ENCODE results near the gene AAR2. TPM values are rescaled to one million over a fixed set of nuclear protein-coding genes. Genes with fewer than 3 reads are reported as not detected.
A peak's percentile ranks its signal among the peaks of the same experiment; 100 is the strongest.

Gene AAR2, protein sequence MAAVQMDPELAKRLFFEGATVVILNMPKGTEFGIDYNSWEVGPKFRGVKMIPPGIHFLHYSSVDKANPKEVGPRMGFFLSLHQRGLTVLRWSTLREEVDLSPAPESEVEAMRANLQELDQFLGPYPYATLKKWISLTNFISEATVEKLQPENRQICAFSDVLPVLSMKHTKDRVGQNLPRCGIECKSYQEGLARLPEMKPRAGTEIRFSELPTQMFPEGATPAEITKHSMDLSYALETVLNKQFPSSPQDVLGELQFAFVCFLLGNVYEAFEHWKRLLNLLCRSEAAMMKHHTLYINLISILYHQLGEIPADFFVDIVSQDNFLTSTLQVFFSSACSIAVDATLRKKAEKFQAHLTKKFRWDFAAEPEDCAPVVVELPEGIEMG
- total RNA-seq = 24.9 TPM

DNA sequence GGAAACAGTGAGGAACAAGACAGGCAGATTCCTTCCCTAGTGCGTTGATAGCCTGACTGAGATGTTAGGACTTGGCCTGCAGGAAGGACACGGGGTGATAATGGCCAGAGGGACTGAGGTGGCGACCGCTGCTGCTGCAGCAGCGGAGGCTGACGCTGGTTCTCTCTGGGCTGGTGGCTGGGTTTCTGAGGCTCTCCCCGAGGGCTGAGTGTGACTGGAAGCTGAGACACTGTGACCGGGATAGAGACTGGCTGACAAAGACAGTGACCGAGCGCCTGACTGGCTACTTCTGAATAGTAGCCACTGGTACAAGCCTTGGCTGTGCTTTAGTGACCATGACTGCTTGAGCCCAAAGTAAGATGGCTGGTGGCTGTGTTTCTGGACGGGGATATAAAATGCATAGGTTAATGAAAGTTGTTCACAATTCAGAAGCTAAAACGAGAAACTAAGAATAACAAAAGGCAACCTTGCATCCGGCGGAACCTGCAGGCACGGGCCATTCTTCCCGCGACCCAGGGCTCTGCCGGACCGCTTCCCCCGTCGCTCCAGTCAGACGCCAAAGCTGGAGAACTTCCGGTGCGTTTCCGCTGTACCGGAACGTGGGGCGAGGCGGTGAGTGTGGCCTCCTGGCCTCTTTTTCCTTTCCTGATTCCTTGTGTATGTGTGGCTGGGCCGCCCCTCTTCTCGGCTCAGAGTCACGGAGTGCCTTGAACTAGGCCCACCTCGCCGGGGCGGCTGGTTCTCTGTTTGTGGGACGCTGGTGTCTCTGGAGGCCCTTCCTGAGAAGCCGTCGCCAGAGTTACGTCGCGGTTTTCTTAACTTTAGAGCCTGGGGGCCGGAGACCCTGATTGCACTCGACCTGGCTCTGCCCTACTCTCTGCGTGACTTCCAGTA, at the start of gene AAR2:
Gene AAR2 (plus strand): TSS at position 587 of the 894 bp plus-strand sequence. CDS start 3,391 bp downstream, outside the sequence.
- peak; percentile 42 to 59 for DNase-seq (ENCODE audit: low spot score in 2 of 2)
- FAIRE-seq = no peak

DNA sequence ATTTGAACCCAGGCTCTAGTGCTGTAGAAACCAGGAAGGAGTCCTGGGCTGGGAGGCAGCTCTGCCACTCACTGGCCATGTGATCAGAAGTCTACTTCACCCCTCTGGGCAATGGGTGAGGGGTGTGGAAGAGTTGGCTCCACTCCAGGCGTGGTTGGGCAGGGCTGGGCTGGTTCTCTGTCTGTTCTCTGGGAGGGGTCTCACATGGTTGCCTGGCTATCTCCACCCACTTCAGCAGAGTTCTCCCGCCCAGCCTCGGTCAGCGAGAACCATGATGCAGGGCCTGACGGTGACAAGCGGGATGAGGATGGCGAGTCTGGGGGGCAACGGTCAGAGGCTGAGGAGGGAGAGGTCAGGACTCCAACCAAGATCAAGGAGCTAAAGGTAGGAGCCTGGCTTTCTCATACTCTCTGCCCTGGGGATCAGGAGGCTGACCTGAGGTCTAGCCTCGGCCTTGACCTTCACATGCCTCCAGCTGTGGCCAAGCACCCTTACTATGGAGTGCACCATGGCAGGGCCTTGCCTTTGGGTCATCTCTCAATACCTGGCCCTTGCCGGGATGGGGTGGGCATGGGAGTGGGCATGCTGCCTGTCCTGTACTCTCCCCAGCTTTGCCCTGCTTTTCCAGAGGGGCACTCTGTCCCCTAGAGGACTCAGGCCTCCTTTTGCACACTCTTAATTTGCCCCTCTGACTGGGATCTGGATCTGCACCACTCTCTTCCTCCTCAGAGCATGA, 42.1 kb upstream of the AAR2 start:
- DNase-seq (ENCODE audit: low spot score in 2 of 2) = no peak
- no peak for FAIRE-seq

DNA sequence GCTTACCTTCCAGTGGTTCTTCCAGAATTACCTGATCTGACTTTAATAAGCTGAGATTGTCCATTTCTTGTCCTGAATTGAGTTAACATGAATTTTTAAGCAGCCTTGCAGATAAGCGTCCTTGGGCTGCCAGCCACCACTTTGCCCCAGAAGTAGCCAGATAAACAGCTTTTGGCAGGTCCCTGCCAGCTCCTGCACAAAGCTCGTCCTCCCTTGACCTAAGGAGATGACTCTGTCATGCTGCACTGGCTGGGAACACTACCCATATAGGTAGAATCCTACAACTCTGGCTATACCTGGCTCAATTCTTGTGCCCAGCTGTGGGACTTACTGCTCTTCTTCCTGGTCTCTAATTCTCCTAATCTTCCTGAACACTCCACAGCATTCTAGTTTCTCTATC, 39.6 kb upstream of the AAR2 start:
- no peak for DNase-seq (ENCODE audit: low spot score in 2 of 2)
- no peak for FAIRE-seq

DNA sequence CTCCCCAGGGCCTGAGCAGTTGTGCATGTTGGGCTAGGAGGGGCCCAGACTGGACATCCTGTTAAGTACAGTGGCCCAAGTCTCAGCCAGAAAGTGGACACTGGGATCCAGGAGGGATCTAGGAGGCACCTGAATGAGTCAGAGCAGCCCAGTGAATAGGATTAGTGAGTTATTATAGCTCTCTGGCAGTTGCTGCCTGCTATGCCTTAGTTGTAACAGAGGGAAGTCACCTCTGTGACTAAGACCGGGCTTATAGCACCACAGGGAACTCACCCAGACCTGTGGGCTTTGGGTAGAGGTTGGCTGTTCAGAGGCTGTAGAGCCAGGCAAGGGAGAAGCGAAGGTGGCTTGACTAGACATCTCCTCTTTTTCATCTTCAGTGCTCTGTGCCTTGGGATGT, 39.0 kb upstream of the AAR2 start:
- FAIRE-seq (no peak), DNase-seq (ENCODE audit: low spot score in 2 of 2) (no peak)

DNA sequence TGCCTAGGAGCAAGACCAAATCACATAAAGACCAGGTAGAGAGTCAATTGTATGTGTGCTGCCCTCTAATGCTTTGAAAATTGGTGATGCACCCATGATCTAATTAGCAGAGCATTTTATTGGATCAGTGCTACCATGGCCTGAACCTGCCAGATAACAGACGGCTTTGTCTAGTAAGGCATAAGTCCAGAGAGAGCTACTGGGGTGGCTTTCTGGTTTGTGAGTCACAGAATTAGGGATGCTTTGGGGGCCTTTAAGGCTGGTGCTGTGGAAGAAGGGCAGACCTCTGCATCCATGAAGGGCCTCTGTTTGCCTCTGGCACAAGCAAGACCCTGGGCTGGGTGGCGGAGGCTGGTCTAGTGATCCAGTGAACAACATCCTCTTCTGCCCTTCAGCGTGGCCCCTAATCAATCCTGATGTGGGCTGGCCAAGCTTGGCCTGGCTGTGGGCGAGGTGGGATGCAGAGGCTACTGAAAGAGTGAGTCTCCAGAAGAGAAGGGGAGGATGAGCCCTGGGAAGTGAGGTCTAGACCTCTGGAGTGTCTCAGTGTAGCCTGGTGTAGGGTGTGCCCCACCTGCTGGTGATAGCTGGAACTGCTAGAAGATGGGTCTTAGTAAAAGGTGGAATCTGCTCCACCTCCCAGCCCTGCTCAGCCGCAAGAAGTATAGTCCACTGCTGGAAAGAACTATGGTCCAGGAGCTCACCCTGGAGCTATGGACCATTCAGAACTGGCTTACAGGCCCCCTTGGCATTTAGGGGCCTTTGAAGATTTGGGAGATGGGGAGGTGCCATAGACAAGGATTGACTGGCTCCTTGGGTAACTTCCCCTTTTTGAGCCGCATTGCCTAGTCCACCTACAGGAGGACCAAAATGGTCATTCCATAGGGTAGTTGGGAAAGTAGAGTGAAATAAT, 36.7 kb upstream of the AAR2 start:
- FAIRE-seq (no peak), DNase-seq (ENCODE audit: low spot score in 2 of 2) (peak; percentile 61 to 80)

DNA sequence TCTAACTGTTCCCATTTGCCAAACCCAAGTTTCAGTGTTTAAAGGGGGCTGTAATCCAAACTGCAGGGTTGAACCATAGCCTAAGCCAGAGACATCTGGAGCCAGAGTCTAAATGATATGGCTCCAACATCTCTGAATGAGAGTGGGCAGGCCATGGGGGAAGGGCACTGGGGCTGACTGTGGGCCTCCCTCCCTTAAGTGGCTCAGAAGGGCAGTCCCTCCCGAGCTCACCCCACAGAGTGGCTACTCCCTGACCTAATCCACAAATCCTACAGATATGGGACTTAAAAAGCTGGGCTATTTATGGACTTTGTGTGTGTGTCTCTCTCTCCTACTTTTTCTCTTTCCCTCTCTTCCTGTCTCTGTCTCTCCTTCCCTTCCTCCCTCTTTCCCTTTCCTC, 35.8 kb upstream of the AAR2 start:
- no peak for DNase-seq (ENCODE audit: low spot score in 2 of 2)
- FAIRE-seq = no peak

DNA sequence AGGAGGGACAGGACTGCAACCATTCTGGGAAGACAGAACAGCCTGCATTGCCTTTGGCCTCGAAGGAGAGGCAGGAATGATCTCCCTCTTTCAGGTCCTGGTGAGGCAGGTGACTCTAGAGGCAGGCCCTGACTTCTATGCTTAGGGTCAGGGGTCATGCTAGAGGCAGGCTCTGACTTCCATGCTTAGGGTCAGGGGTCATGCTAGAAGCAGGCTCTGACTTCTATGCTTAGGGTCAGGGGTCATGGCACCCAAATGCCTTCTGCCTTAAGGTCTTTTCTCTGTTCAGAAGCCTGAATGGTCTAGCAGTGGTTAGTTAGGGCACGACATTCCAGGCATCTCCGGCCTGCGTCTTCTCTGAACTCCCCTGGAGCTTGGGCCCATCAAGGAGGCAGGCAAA, 35.1 kb upstream of the AAR2 start:
- FAIRE-seq = no peak
- no peak for DNase-seq (ENCODE audit: low spot score in 2 of 2)

DNA sequence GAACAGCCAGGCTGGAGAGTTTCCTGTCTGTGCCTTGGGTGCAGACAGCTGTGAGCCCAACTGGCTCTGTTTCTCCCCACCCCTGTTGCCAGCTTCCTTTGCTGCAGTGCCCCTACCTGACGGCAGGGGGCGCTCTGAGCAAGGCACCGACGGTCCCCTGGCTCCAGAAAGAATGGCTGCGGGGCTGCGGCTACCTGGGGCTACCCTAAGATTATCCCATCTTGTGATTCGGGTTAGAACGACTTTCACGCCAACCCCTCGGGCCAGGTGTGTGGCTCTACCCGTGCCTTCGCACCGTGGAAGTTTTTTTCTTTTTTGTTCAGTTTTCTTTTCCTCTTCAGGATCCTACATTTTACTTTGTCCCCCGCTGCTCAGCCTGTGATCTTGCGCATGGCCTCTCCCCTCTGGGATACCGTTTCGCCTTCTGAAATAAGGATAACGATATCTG, 33.4 kb upstream of the AAR2 start:
- FAIRE-seq = no peak

DNA sequence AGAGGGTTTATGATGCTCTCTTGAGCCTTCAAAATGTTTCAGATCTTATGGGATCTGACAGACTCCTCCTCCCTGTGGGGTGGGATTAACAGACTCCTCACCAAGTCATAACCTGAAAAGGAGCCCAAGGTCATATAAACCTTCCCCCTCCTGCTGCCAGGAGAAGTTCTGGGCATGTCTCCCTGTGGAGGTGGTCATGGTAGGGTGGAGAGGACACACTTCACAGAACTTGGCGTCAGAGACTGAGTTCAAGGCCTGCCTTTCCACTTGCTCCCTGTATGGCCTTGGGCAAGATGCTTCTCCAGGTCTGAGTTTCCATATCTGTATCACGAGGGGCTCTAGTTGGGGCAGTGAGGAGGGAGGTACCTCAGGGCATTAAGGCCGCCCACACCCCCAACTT, 32.4 kb upstream of the AAR2 start:
- no peak for FAIRE-seq

More for the DNA sequence above, 33.4 kb upstream of the AAR2 start:
- DNase-seq (ENCODE audit: low spot score in 2 of 2) = peak; percentile 40 to 76

DNA sequence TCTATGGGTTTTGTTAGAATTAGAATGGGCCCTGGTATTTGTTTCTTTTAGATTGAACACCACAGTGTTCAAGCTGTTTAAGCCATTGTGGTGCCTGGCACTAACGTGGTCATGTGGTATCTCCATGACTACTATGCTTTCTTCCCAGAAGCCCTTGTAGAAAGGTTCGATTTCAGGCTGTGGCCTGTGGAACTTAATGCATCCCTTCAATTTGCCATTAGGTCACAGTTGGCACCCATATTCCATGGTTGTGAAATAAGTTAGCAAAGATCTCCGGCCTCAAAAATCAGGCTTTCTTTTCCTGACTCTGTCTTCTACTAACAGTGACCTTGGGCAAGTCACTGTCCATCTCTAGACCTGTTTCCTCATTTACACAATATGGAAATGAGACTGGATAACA, 31.3 kb upstream of the AAR2 start:
- DNase-seq (ENCODE audit: low spot score in 2 of 2) (no peak), FAIRE-seq (no peak)

More for the DNA sequence above, 32.4 kb upstream of the AAR2 start:
- DNase-seq (ENCODE audit: low spot score in 2 of 2) = no peak

DNA sequence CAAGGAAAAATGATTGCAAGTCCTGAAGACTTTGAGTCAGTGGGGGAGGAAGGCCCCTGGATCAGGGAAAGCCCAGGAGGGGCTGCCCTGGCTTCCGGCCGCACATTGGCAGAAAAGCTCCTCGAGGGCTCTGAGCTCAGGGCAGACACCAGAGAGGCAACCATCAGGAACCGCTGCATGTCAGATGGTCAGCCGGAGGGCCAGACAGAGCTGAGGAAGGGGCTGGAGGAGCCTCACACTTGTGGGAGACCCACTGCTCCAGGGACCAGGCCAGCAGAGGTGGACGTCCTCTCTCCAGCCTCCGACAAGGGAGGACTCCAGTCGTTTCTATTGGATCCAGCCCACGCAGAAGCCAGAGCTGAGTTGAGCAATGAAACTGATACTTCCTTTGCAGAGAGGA, 30.2 kb upstream of the AAR2 start:
- no peak for DNase-seq (ENCODE audit: low spot score in 2 of 2)
- no peak for FAIRE-seq

DNA sequence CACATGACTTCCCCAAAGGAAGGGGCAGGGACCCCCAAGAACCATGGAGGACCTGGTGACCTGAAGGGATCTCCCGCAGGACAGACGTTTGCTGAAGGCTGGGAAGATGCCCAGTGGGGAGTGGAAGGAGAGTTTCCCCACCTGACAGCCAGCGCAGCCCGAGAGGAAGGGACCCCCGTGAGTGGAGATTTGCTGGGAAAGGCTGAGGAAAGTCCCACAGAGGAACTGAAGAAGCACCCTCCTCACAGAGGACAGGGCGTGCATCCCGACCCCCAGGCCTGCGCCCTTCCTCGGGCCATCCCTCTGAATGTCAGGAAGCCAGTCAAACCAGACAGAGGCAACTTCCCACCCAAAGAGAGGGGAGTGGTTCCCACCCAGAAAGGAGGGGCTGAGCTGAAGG, 29.6 kb upstream of the AAR2 start:
- FAIRE-seq (no peak), DNase-seq (ENCODE audit: low spot score in 2 of 2) (no peak)

DNA sequence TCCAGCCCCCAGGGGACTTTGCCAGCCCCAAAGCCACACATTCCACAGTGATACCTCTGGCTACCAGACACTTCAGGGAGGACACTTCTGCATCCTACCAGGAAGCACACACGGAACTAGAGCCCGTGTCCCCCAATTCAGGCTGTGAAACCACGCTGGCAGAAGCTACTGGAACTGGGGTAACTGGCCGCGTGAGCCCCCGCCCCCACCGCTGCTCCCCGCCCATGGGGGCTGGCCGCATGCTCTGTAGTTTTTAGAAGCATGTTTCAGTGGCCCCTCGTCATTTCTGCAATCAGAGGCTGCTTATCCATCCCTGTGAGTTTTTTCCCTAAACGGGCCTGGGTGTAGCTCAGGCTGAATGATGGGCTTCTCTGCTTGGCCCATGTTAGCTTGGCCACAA, 28.7 kb upstream of the AAR2 start:
- no peak for FAIRE-seq

DNA sequence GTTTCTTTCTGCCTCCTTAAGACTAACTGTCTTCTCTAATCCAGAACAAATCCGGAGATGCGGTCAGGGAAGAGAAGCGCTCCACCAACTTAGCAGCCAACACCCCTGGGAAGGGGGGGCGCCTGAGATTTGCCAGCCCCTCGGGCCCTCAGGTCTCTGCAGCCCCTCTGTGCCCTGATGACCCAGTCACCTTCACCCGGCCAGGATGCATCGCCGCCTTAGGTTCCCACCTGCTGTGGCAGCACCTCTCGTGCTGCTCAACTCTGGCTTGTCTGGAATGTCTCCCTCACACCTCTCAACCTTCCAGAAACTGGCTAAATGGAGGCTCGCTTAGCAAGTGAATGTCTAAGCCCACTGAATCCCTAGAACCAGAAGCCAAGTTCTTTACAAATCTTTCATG, 28.0 kb upstream of the AAR2 start:
- DNase-seq (ENCODE audit: low spot score in 2 of 2) = no peak

More for the DNA sequence above, 28.7 kb upstream of the AAR2 start:
- DNase-seq (ENCODE audit: low spot score in 2 of 2) = no peak

DNA sequence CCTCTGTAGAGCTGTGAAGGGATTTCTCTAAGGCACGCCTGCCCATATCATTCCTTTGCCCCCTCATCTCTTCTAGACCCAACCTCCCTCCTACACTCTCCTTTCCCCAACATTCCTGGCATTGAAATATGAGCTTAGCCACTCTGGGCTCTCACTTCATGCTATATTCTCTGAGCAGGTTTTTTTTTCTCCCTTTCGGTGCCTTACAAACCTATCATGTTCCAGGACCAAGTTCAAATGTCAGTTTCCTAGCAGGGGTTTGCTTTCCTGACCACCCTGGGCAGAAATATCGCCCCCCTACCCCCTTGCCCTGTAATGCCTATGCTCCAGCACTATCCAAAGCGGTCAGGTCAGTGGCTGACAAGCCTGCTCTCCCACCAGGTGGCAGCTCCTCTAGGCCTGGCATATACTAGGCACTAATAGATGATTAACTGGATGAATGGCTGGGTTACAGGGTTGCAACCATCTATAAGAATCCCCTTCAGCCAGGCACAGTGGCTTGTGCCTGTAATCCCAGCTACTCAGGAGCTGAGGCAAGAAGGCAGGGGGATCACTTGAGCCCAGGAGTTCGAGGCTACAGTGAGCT, 25.7 kb upstream of the AAR2 start:
- DNase-seq (ENCODE audit: low spot score in 2 of 2) (no peak), FAIRE-seq (no peak)

More for the DNA sequence above, 28.0 kb upstream of the AAR2 start:
- no peak for FAIRE-seq

DNA sequence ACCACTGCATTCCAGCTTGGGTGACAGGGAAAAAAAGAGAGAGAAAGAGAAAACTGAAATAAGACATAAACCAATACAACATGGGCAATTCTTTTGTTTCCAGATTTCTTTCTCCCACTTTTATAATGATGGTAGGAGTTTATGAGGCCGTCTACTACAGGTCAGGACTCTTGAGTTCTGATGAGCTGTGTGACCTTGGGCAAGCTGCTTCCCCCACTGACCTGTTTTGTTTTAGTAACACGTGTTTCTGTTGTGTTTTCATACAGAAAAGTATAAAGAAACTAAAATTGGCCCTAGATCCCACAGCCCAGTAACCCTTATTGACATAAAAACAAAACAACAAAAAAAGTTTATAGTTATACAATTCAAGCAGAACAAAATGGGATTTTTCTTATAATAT, 22.9 kb upstream of the AAR2 start:
- no peak for FAIRE-seq
- DNase-seq (ENCODE audit: low spot score in 2 of 2) = no peak

DNA sequence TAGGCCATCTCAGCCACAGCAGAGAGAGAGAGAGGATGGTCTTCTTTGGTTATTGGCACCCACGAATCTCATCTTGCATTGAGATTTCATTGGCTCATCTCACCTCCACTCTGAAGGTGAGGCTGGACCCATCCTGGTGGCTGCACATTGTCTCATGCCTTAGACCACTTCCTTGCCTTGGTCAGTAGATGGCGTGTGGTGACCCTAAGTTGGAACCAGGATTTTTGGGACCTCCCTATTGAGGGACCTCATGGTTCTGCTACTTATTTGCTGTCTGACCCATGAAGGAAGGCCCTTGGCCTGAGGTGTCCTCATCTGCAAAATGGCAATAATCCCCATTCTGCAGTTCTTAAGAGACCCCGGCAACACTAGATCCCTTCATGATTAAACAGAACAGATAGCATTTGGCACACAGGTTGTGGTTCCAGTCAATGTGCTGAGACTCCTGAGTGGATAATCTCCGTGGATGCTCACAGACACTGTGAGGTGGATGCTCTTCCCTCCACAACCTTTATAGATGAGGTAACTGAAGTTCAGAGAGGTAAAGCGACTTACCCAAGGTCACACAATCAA, 21.5 kb upstream of the AAR2 start:
- peak in 1 of 2 donors; percentile 41 for DNase-seq (ENCODE audit: low spot score in 2 of 2)
- FAIRE-seq = no peak

DNA sequence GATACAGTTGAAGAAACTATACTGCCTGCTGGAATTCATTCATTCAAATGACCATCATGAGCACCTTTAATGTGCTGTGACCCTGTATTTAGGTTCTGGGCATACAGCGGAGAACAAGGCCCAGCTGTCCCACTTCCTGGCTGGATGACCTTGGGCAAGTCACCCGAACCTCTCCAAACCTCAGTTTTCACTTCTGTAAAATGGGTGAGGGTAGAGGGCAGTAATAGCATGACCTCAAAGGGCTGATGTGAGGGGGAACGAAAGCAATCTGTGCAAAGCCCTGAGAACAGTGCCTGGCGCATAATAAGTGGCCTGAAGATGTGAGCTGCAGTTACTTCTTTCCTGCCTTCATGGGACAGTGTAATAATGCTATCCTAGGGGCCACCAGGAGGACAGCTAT, 20.5 kb upstream of the AAR2 start:
- DNase-seq (ENCODE audit: low spot score in 2 of 2) = no peak
- no peak for FAIRE-seq

Data from frontal cortex (tissue), 4 donors.